Measurements from ENCODE around the gene MMP25.

The MMP25 gene

DNA sequence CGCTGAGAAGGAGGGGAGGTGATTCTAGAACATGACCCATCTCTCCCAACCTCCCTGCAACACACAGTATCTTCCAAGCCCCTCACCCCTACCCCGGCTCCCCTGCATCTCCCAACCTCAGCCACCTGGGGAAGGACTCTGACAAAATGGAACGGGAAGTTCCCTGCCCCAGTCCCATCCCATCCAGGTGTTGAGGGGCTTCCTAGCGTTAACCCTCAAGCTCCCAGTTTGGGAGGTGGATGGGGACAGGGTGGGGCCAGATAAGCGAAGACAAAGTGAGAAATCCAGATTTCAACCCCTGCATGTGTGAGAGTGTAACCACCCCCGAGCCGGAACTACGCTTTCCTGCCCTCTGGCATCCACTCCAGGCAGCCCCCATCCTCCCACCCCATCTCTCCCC lies 50.9 kb downstream of the MMP25 start:
- DNase-seq = no peak

DNA sequence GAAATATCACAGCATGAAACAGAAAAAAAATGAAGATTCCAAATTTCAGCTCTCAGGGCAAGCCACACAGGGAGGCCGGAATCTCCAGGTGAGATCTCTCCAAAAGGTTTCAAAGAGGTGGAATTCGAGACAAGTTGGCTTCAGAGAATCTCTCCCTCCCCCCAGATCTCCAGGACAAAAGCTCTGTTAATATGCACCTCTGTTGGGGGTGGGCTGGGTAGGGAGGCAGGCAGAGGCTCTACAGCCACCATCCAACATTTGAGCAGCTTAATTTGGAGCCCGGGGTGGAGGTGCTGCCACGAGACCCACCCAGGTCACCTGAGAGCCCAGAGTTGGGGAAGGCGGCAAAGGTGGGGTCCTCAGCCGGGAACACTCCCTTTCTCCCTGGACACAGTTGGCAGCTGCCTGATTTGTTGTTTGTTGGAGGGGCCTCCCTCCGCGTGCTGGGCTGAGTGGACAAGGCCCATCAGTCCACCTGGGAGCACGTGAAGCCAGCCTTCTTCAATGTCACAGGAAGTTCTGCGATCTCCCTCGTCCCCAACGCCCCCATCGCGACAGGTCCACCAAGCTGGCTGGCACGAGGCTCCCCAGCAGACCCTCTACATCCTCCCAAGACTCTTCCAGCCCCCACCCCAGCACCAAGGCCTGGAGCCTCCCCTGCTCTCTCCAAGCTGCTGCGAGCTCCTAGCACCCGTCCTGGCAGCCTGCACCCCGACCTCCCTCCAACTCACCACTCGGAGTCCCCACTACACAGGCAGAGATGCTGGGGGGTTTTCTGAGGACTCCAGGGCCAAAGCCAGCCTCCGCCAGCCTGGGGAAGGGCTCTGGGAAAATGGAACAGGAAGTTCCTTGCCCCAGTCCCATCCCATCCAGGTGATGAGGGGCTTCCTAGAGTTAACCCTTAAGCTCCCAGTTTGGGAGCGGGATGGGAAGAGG lies 52.4 kb downstream of the MMP25 start, which contains the start of gene ZSCAN10:
Gene ZSCAN10, minus strand, starts transcription at position 836 of the 936 bp plus-strand sequence. CDS start 6,357 bp downstream, outside the sequence.
- DNase-seq = no peak

- no peak for DNase-seq
Measured at GRCh38 chr16:3099395-3099731, 53.0 kb downstream of the MMP25 start.

GRCh38 chr16:3099732-3100499 lies 53.6 kb downstream of the MMP25 start:
- peak; percentile 24 for DNase-seq

DNA sequence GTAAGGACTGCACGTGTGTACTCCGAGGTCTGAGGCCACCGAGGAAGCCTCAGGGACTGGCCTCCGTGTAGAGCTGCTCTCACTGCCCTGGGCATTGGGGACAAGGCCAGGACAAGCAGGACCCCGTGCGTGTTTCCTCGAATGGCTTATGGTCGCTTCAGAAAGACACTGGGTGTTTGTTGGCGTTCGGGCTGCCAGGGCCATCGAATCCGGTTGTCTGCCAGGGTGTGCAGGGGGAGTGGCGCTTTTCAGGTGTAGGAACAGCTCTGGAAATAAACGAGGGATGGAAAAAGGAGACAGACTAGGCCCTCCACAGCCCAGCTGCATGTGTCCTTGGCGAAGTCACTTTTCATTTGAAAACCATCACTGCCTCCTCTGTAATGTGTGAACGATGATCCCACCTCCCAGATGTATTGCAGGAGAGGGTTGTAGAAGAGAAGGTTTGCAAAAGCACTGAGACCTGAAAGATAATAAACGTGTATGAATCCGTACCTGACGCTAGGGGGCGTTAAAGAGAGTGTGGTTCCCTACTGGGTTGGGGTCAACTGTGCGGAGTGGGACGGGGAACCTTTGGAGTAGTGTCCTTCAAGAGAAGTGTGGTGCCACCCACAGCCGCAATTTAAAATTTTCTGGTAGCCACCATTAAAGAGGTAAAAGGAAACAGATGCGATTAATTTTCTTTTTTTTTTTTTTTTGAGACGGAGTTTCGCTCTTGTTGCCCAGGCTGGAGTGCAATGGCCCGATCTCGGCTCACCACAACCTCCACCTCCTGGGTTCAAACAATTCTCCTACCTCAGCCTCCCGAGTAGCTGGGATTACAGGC lies 54.9 kb downstream of the MMP25 start:
- no peak for DNase-seq

GRCh38 chr16:3101841-3102470 lies 55.6 kb downstream of the MMP25 start:
- DNase-seq = no peak

- DNase-seq = peak; percentile 40
Measured at GRCh38 chr16:3106205-3106928, 60.0 kb downstream of the MMP25 start.
